H1 (cell line): ENCODE data around the gene LMX1B. TPM values are rescaled to one million over a fixed set of nuclear protein-coding genes. Genes with fewer than 3 reads are reported as not detected.

Source experiments
- RNF2 ChIP-seq: fragments of 200-900, 300-1000 bp; sonication (generic); IDR thresholded peaks from 2 replicates; pipeline ENCODE4 v1.7.1; 2016; ENCODE audit warnings: borderline replicate concordance, low read depth, mild to moderate bottlenecking, antibody characterized with exemption, low read length; ENCODE audit not compliant: poor library complexity, severe bottlenecking; ENCODE audit errors: missing control alignments
- SAP30 ChIP-seq: fragments of 300-600 bp; sonication (generic); IDR thresholded peaks from 2 replicates; pipeline ENCODE4 v1.7.1; 2012; ENCODE audit warnings: low read length, moderate library complexity, mild to moderate bottlenecking, inconsistent platforms; ENCODE audit not compliant: insufficient read depth, insufficient replicate concordance
- SUZ12 ChIP-seq: fragments of 200-600 bp; sonication (generic); IDR thresholded peaks from 2 replicates; pipeline ENCODE4 v1.6.1; 2012; ENCODE audit warnings: mild to moderate bottlenecking, inconsistent platforms, low read length, moderate library complexity, mixed read lengths
- polyA plus RNA-seq, 7 experiments: library from polyadenylated mRNA; depleted of rRNA in 3 of 7; stranded (reverse) in 5 of 7; unstranded in 2 of 7; fragments of >200 nt in 5 of 7; fragments of 200-250 nt in 2 of 7; gene quantifications; 1 replicate in 5 of 7; 2 replicates in 1 of 7; 4 replicates in 1 of 7; pipeline versions ENCODE4 v1.2.1 to v1.2.3, GENCODE V29; 2011 to 2013; ENCODE audit warnings: missing spikeins in 2 of 7, mixed read lengths in 2 of 7
- total RNA-seq: library from RNA; stranded (reverse); fragmentation: NEBNext Ultra II Directional; extraction: Animal tissue kit (Norgen Biotek cat#: 25700); gene quantifications from 2 replicates; pipeline ENCODE4 v1.2.1, GENCODE V29; 2021
- TF ChIP-seq, protein P1 (sequence below): fragments of 300-600 bp; sonication (generic); IDR thresholded peaks from 2 replicates; pipeline ENCODE4 v1.7.1; 2012; ENCODE audit warnings: low read length, moderate library complexity, mild to moderate bottlenecking, inconsistent platforms; ENCODE audit not compliant: insufficient replicate concordance

Gene LMX1B
- total and polyA plus RNA-seq, 2 of the 8 experiments (the other 6 are each of a cell fraction or from before 2014, with no cell fraction given) = 0.09 to 0.37 TPM

DNA sequence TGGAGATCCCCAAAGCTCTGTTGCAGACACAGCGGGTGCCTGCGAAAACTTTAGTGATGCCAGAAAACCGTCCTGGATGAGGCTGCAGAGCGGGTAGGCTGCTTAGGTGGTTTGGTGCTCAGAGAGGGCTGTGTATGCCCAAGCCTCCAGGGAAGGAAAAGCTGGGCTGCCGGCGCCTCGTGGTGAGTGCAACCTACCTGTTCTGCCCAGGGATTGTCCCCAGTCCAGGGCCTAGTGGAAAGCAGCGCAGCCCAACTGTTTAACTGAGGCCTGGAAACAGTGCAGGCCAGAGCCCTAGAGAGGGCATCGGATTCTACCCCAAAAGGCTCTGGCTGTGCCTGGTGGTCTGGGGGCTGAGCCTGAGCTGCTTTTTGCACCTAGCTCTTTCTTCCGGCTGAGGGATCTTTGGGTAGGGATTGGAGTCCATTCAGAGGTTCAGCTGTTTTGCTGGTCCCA is 2.8 kb downstream of the LMX1B start (continued):
- TF ChIP-seq, protein P1, sequence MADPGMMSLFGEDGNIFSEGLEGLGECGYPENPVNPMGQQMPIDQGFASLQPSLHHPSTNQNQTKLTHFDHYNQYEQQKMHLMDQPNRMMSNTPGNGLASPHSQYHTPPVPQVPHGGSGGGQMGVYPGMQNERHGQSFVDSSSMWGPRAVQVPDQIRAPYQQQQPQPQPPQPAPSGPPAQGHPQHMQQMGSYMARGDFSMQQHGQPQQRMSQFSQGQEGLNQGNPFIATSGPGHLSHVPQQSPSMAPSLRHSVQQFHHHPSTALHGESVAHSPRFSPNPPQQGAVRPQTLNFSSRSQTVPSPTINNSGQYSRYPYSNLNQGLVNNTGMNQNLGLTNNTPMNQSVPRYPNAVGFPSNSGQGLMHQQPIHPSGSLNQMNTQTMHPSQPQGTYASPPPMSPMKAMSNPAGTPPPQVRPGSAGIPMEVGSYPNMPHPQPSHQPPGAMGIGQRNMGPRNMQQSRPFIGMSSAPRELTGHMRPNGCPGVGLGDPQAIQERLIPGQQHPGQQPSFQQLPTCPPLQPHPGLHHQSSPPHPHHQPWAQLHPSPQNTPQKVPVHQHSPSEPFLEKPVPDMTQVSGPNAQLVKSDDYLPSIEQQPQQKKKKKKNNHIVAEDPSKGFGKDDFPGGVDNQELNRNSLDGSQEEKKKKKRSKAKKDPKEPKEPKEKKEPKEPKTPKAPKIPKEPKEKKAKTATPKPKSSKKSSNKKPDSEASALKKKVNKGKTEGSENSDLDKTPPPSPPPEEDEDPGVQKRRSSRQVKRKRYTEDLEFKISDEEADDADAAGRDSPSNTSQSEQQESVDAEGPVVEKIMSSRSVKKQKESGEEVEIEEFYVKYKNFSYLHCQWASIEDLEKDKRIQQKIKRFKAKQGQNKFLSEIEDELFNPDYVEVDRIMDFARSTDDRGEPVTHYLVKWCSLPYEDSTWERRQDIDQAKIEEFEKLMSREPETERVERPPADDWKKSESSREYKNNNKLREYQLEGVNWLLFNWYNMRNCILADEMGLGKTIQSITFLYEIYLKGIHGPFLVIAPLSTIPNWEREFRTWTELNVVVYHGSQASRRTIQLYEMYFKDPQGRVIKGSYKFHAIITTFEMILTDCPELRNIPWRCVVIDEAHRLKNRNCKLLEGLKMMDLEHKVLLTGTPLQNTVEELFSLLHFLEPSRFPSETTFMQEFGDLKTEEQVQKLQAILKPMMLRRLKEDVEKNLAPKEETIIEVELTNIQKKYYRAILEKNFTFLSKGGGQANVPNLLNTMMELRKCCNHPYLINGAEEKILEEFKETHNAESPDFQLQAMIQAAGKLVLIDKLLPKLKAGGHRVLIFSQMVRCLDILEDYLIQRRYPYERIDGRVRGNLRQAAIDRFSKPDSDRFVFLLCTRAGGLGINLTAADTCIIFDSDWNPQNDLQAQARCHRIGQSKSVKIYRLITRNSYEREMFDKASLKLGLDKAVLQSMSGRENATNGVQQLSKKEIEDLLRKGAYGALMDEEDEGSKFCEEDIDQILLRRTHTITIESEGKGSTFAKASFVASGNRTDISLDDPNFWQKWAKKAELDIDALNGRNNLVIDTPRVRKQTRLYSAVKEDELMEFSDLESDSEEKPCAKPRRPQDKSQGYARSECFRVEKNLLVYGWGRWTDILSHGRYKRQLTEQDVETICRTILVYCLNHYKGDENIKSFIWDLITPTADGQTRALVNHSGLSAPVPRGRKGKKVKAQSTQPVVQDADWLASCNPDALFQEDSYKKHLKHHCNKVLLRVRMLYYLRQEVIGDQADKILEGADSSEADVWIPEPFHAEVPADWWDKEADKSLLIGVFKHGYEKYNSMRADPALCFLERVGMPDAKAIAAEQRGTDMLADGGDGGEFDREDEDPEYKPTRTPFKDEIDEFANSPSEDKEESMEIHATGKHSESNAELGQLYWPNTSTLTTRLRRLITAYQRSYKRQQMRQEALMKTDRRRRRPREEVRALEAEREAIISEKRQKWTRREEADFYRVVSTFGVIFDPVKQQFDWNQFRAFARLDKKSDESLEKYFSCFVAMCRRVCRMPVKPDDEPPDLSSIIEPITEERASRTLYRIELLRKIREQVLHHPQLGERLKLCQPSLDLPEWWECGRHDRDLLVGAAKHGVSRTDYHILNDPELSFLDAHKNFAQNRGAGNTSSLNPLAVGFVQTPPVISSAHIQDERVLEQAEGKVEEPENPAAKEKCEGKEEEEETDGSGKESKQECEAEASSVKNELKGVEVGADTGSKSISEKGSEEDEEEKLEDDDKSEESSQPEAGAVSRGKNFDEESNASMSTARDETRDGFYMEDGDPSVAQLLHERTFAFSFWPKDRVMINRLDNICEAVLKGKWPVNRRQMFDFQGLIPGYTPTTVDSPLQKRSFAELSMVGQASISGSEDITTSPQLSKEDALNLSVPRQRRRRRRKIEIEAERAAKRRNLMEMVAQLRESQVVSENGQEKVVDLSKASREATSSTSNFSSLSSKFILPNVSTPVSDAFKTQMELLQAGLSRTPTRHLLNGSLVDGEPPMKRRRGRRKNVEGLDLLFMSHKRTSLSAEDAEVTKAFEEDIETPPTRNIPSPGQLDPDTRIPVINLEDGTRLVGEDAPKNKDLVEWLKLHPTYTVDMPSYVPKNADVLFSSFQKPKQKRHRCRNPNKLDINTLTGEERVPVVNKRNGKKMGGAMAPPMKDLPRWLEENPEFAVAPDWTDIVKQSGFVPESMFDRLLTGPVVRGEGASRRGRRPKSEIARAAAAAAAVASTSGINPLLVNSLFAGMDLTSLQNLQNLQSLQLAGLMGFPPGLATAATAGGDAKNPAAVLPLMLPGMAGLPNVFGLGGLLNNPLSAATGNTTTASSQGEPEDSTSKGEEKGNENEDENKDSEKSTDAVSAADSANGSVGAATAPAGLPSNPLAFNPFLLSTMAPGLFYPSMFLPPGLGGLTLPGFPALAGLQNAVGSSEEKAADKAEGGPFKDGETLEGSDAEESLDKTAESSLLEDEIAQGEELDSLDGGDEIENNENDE = no peak
- TF ChIP-seq RNF2 = peak; percentile 27
- no peak for TF ChIP-seq SAP30
- peak; percentile 55; the same call in 1 of the 2 replicates for TF ChIP-seq SUZ12
